Ovary (tissue), 9 donors: Measurements from ENCODE around the gene MYOC. TPM values are rescaled to one million over a fixed set of nuclear protein-coding genes. Genes with fewer than 3 reads are reported as not detected.

ENCODE experiments used
- DNase-seq, 5 donors: peaks; one replicate each; pipeline ENCODE4 v3.0.0-alpha.2; 2019 to 2020
- H3K27ac ChIP-seq, 2 donors: fragments of 200-600 bp; one replicate each; pipeline versions ENCODE4 v1.5.1 to v1.8.0; 2019 to 2022
- H3K27me3 ChIP-seq: fragments of 200-600 bp; one replicate; pipeline ENCODE4 v1.8.0; 2022
- H3K36me3 ChIP-seq: fragments of 200-600 bp; sonication (generic); one replicate; pipeline ENCODE4 v1.5.1; 2019
- H3K4me1 ChIP-seq: one replicate; pipeline ENCODE4 v1.8.1; 2013; ENCODE audit warnings: mild to moderate bottlenecking, moderate library complexity; ENCODE audit not compliant: insufficient read depth
- H3K4me3 ChIP-seq: fragments of 200-600 bp; sonication (generic); one replicate; pipeline ENCODE4 v1.5.1; 2017
- H3K9me3 ChIP-seq, 2 donors: fragments of 200-600 bp in 1 of 2; sonication (generic) in 1 of 2; one replicate each; pipeline versions ENCODE4 v1.5.1 to v1.8.1; 2013 to 2019; ENCODE audit warnings: mild to moderate bottlenecking in 1 of 2, moderate library complexity in 1 of 2
- CTCF ChIP-seq, 3 donors: fragments of 450-650 bp in 2 of 3; fragments of 200-600 bp in 1 of 3; IDR thresholded peaks; one replicate each; pipeline versions ENCODE4 v1.5.1 to v1.8.0; 2016 to 2022; ENCODE audit warnings: antibody characterized with exemption in 3 of 3, mild to moderate bottlenecking in 1 of 3
- EP300 ChIP-seq: sonication (generic); formaldehyde crosslinking; IDR thresholded peaks from one replicate; pipeline ENCODE4 v1.6.1; 2017; ENCODE audit warnings: antibody characterized with exemption
- POLR2A ChIP-seq: fragments of 450-650 bp; IDR thresholded peaks from one replicate; pipeline ENCODE4 v1.6.1; 2017; ENCODE audit warnings: antibody characterized with exemption, mild to moderate bottlenecking, moderate library complexity
- WGBS, 3 donors: extraction: QIAGEN DNeasy Blood & Tissue Kit in 1 of 3; methylation state at CpG; one replicate each; pipeline versions ENCODE4 v1.1.5 to v1.1.7; 2013 to 2017; 5-methylcytosine and 5-hydroxymethylcytosine counted together
- intact Hi-C, 4 donors: fragments of 100-400 bp; cut with DNase I; formaldehyde crosslinking; loops; one replicate each; pipeline versions ENCODE4 v1.11.0 to v1.15.1; 2022 to 2023
- polyA plus RNA-seq, 2 donors: library from polyadenylated mRNA; stranded (reverse); fragments of 200-250 nt in 1 of 2; fragments of 350-450 nt in 1 of 2; fragmentation: Illumina TruSeq in 1 of 2; extraction: RNeasy Lipid Tissue Mini Kit (QIAGEN cat#74804) in 1 of 2; gene quantifications; one replicate each; pipeline ENCODE4 v1.2.3, GENCODE V29; 2013 to 2014
- total RNA-seq, 7 donors: library from RNA; depleted of rRNA in 2 of 7; stranded (reverse); fragments of >200 nt in 2 of 7; fragmentation: NEBNext Ultra II Directional in 3 of 7; extraction: Animal tissue kit (Norgen Biotek cat#: 25700) in 3 of 7; gene quantifications; one replicate each; pipeline versions ENCODE4 v1.1.0 to v1.2.4, GENCODE V29; 2016 to 2023
- donor health status: DM: no; HTN: no; CAD: no; lungs with moderate emphysema.
- donor health status: DM: no; HTN: no; CAD: no.
- donor health status: Bipolar disorder and iron deficiency.
- donor health status: DM: yes; HTN: yes; CAD: no.
- donor health status: DM: no; HTN: no; CAD: no.
- donor health status: DM: yes; HTN: yes; CAD: no.

The MYOC gene
- total and polyA plus RNA-seq, 9 donors: 0.56 to 9.4 (median 1.1) TPM; not detected in 1

GRCh38 chr1:171635661-171636060 is 16.8 kb downstream of the MYOC start:
- Histone ChIP-seq H3K9me3 (no peaks in the 10 kb centered on the region), H3K4me1 (no peaks in the 10 kb centered on the region), H3K4me3 (no peak overlapping the region), H3K36me3 (no peaks in the 10 kb centered on the region), H3K27ac (no peak overlapping the region), H3K27me3 (no peaks in the 10 kb centered on the region)
- DNase-seq: no peak
- intact Hi-C loops: no loop called here
- no peak for TF ChIP-seq EP300
- no peak for TF ChIP-seq CTCF (IDR thresholded peaks at IDR 0.05)
- no peak for TF ChIP-seq POLR2A
- 69 to 84% (median 80%) methylated on average over 2 of the region's 2 CpGs for WGBS, 3 donors

- no peaks in the 10 kb centered on the region for H3K4me1 ChIP-seq
- intact Hi-C loops: no loop called here
- no peaks in the 10 kb centered on the region for H3K27me3 ChIP-seq
- H3K36me3 ChIP-seq: no peaks in the 10 kb centered on the region
- no peak for DNase-seq
- 67 to 74% (median 72%) methylated on average over 2 of the region's 2 CpGs for WGBS, 3 donors
- H3K4me3 ChIP-seq: no peak overlapping the region
- no peak overlapping the region for H3K27ac ChIP-seq
- TF ChIP-seq CTCF (IDR thresholded peaks at IDR 0.05) (no peak), EP300 (no peak), POLR2A (no peak)
- no peaks in the 10 kb centered on the region for H3K9me3 ChIP-seq
Observed at GRCh38 chr1:171628225-171628624, 24.3 kb downstream of the MYOC start.

- Histone ChIP-seq H3K27me3 (no peaks in the 10 kb centered on the region), H3K27ac (no peak overlapping the region), H3K4me1 (no peaks in the 10 kb centered on the region), H3K36me3 (no peaks in the 10 kb centered on the region), H3K9me3 (no peaks in the 10 kb centered on the region), H3K4me3 (no peak overlapping the region)
- intact Hi-C loops: no loop called here
- DNase-seq: no peak
- TF ChIP-seq CTCF (IDR thresholded peaks at IDR 0.05) (no peak), POLR2A (no peak), EP300 (no peak)
- WGBS, 3 donors: 74 to 90% (median 80%) methylated on average over 5 of the region's 5 CpGs
Observed at GRCh38 chr1:171627020-171627419, 25.5 kb downstream of the MYOC start.

GRCh38 chr1:171625225-171625624 is 27.3 kb downstream of the MYOC start:
- no peak for DNase-seq
- WGBS, 3 donors: 54 to 88% (median 84%) methylated on average over 1 of the region's 1 CpG
- TF ChIP-seq EP300 (no peak), POLR2A (no peak), CTCF (IDR thresholded peaks at IDR 0.05) (no peak)
- H3K36me3 ChIP-seq: no peaks in the 10 kb centered on the region
- intact Hi-C loops: no loop called here
- H3K27ac ChIP-seq: no peak overlapping the region
- H3K9me3 ChIP-seq: no peaks in the 10 kb centered on the region
- H3K4me3 ChIP-seq: no peak overlapping the region
- no peaks in the 10 kb centered on the region for H3K4me1 ChIP-seq
- no peaks in the 10 kb centered on the region for H3K27me3 ChIP-seq
